Trophoblast cell (in vitro differentiated cells and primary cell): ENCODE data around the gene CCDC183.

Experiments used
- DNase-seq, 2 donors: peaks; one replicate each; pipeline ENCODE4 v3.0.0-alpha.2; 2016
- H2AFZ ChIP-seq: 2 replicates; pipeline ENCODE4 v1.6.1; 2013; ENCODE audit warnings: low read length, moderate library complexity, mild to moderate bottlenecking; ENCODE audit not compliant: insufficient read depth, poor library complexity
- H2AK5ac ChIP-seq: 2 replicates; pipeline ENCODE4 v1.6.1; 2013; ENCODE audit warnings: mild to moderate bottlenecking, low read length
- H2BK120ac ChIP-seq: 2 replicates; pipeline ENCODE4 v1.6.1; 2013; ENCODE audit warnings: low read length, mild to moderate bottlenecking, moderate library complexity; ENCODE audit not compliant: insufficient read depth, poor library complexity
- H2BK12ac ChIP-seq: 2 replicates; pipeline ENCODE4 v1.6.1; 2013; ENCODE audit warnings: mild to moderate bottlenecking, low read length, moderate library complexity
- H2BK5ac ChIP-seq: 2 replicates; pipeline ENCODE4 v1.6.1; 2013; ENCODE audit warnings: low read length, low read depth, moderate library complexity, mild to moderate bottlenecking; ENCODE audit not compliant: poor library complexity
- H3K14ac ChIP-seq: 2 replicates; pipeline ENCODE4 v1.6.1; 2013; ENCODE audit warnings: mild to moderate bottlenecking, low read length
- H3K18ac ChIP-seq: 2 replicates; pipeline ENCODE4 v1.6.1; 2013; ENCODE audit warnings: mild to moderate bottlenecking, low read length
- H3K23ac ChIP-seq: 2 replicates; pipeline ENCODE4 v1.6.1; 2013; ENCODE audit warnings: low read length
- H3K27ac ChIP-seq: 2 replicates; pipeline ENCODE4 v1.5.1; 2013; ENCODE audit warnings: low read depth, mild to moderate bottlenecking, inconsistent platforms, low read length, moderate library complexity
- H3K27me3 ChIP-seq: 2 replicates; pipeline ENCODE4 v1.6.1; 2013; ENCODE audit warnings: inconsistent platforms, mild to moderate bottlenecking, low read length, moderate library complexity; ENCODE audit not compliant: insufficient read depth
- H3K36me3 ChIP-seq, 2 experiments: 1 replicate in 1 of 2; 2 replicates in 1 of 2; pipeline ENCODE4 v1.6.1; 2013; ENCODE audit warnings: low read length in 2 of 2, mild to moderate bottlenecking in 2 of 2, moderate library complexity in 1 of 2; ENCODE audit not compliant: insufficient read depth in 2 of 2, control insufficient read depth in 1 of 2
- H3K4ac ChIP-seq: 2 replicates; pipeline ENCODE4 v1.6.1; 2013; ENCODE audit warnings: low read depth, mild to moderate bottlenecking, low read length, moderate library complexity
- H3K4me1 ChIP-seq, 2 experiments: 1 replicate in 1 of 2; 2 replicates in 1 of 2; pipeline ENCODE4 v1.6.1; 2013; ENCODE audit warnings: low read length in 2 of 2, mild to moderate bottlenecking in 2 of 2, moderate library complexity in 1 of 2; ENCODE audit not compliant: insufficient read depth in 2 of 2, control insufficient read depth in 1 of 2
- H3K4me2 ChIP-seq: 2 replicates; pipeline ENCODE4 v1.6.1; 2013; ENCODE audit warnings: inconsistent platforms, mild to moderate bottlenecking, low read length, moderate library complexity
- H3K4me3 ChIP-seq: 2 replicates; pipeline ENCODE4 v1.5.1; 2013; ENCODE audit warnings: mild to moderate bottlenecking, low read depth, low read length, inconsistent platforms
- H3K79me1 ChIP-seq: one replicate; pipeline ENCODE4 v1.6.1; 2013; ENCODE audit warnings: low read length
- H3K79me2 ChIP-seq: 2 replicates; pipeline ENCODE4 v1.6.1; 2013; ENCODE audit warnings: low read length, mild to moderate bottlenecking; ENCODE audit not compliant: control insufficient read depth, insufficient read depth, poor library complexity
- H3K9ac ChIP-seq: 2 replicates; pipeline ENCODE4 v1.6.1; 2013; ENCODE audit warnings: mild to moderate bottlenecking, low read length
- H3K9me3 ChIP-seq: 2 replicates; pipeline ENCODE4 v1.6.1; 2013; ENCODE audit warnings: low read depth, mild to moderate bottlenecking, control low read depth, inconsistent platforms, low read length; ENCODE audit not compliant: insufficient read depth
- H4K12ac ChIP-seq: 2 replicates; pipeline ENCODE4 v1.6.1; 2013; ENCODE audit warnings: low read depth, mild to moderate bottlenecking, low read length, moderate library complexity
- H4K8ac ChIP-seq: 2 replicates; pipeline ENCODE4 v1.6.1; 2013; ENCODE audit warnings: low read depth, mild to moderate bottlenecking, low read length, moderate library complexity
- H4K91ac ChIP-seq: one replicate; pipeline ENCODE4 v1.6.1; 2013; ENCODE audit warnings: low read depth, mild to moderate bottlenecking, low read length, moderate library complexity
- WGBS: extraction: QIAGEN DNeasy Blood & Tissue Kit; methylation state at CpG from one replicate; pipeline ENCODE4 v1.1.7; 2013; ENCODE audit warnings: missing lambda C conversion rate; ENCODE audit not compliant: insufficient read length, insufficient coverage; ENCODE audit errors: extremely low coverage; 5-methylcytosine and 5-hydroxymethylcytosine counted together

CCDC183 gene

DNA sequence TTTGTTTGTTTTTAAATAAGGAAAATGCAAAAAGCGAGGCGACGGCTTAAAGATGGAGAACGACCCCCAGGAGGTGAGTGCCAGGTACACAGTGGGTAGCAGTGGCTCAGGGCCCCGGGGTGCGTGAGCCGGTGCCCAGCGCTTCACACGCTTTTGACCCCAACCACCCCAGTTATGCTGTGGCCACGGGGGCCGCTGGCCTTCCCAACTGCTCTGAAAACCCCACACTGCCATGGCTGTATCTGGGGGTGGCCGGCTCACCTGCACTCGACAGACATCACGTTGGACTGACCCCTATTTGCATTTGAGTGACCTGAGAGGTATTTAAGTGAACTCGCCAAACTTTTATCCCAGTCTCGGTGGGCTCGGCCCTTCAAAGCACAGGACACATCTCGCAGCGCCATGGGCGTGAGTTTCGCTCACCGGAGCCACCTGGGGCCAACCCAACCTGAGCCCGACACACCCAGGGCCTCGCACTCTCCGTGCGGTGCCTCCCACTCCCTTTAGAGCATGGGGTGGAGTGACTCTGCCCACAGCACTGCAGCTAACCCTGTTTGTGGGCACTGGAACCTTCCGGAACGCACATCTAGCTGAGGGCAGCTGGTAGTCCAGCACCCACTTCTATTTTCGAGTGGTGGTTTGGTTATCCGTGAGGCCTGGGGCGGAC is 32.5 kb downstream of the CCDC183 start:
- Histone ChIP-seq H3K27me3 (no peaks in the 10 kb centered on the region), H4K91ac (no peak overlapping the region), H3K18ac (no peak overlapping the region), H3K79me2 (no peaks in the 10 kb centered on the region), H2BK12ac (no peak overlapping the region), H4K12ac (no peak overlapping the region), H3K4me3 (no peak overlapping the region), H4K8ac (no peak overlapping the region), H3K4ac (no peak overlapping the region), H3K4me1 (no peaks in the 10 kb centered on the region), H3K27ac (no peak overlapping the region), H3K23ac (no peak overlapping the region), H3K36me3 (peaks cover 89 to 90% of the 10 kb centered on the region in 2 experiments), H2AK5ac (no peak overlapping the region), H2BK120ac (no peak overlapping the region), H3K14ac (no peak overlapping the region), H2AFZ (no peak overlapping the region), H3K4me2 (no peak overlapping the region), H3K9ac (no peak overlapping the region), H3K79me1 (no peaks in the 10 kb centered on the region), H2BK5ac (no peak overlapping the region), H3K9me3 (no peaks in the 10 kb centered on the region)
- WGBS = no CpG with 5 or more reads among the region's 31 CpGs
- no peak for DNase-seq

DNA sequence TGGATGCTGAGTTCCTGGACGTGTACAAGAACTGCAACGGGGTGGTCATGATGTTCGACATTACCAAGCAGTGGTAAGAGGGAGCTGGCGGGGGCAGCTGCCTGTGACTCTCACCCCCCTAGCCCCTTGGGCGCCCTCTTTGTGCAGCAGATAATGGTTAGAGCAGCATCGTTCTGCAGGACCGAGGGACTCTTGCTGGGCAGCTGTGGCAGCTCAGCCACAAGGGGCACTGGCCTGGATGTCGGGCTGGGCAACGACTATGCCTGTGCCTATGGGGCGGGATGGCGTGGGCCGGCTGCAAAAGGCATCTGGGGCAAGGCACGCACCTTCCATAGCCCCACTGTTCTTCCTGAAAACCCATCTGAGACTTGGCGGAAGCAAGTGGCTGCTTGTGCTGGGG is 33.3 kb downstream of the CCDC183 start:
- no peaks in the 10 kb centered on the region for H3K9me3 ChIP-seq
- no peak overlapping the region for H3K4me3 ChIP-seq
- H4K8ac ChIP-seq = no peak overlapping the region
- no peaks in the 10 kb centered on the region for H3K4me1 ChIP-seq
- no peak overlapping the region for H2AFZ ChIP-seq
- H3K9ac ChIP-seq = no peak overlapping the region
- H3K27me3 ChIP-seq = no peaks in the 10 kb centered on the region
- H4K12ac ChIP-seq = no peak overlapping the region
- H2AK5ac ChIP-seq = no peak overlapping the region
- no peak overlapping the region for H4K91ac ChIP-seq
- H2BK12ac ChIP-seq = no peak overlapping the region
- H3K14ac ChIP-seq = no peak overlapping the region
- DNase-seq = no peak
- no peak overlapping the region for H3K23ac ChIP-seq
- no CpG with 5 or more reads among the region's 14 CpGs for WGBS
- H3K27ac ChIP-seq = no peak overlapping the region
- no peak overlapping the region for H2BK5ac ChIP-seq
- H3K36me3 ChIP-seq = peaks cover 87 to 88% of the 10 kb centered on the region in 2 experiments
- no peaks in the 10 kb centered on the region for H3K79me2 ChIP-seq
- H3K79me1 ChIP-seq = no peaks in the 10 kb centered on the region
- H3K4me2 ChIP-seq = no peak overlapping the region
- H3K4ac ChIP-seq = no peak overlapping the region
- H2BK120ac ChIP-seq = no peak overlapping the region
- no peak overlapping the region for H3K18ac ChIP-seq

DNA sequence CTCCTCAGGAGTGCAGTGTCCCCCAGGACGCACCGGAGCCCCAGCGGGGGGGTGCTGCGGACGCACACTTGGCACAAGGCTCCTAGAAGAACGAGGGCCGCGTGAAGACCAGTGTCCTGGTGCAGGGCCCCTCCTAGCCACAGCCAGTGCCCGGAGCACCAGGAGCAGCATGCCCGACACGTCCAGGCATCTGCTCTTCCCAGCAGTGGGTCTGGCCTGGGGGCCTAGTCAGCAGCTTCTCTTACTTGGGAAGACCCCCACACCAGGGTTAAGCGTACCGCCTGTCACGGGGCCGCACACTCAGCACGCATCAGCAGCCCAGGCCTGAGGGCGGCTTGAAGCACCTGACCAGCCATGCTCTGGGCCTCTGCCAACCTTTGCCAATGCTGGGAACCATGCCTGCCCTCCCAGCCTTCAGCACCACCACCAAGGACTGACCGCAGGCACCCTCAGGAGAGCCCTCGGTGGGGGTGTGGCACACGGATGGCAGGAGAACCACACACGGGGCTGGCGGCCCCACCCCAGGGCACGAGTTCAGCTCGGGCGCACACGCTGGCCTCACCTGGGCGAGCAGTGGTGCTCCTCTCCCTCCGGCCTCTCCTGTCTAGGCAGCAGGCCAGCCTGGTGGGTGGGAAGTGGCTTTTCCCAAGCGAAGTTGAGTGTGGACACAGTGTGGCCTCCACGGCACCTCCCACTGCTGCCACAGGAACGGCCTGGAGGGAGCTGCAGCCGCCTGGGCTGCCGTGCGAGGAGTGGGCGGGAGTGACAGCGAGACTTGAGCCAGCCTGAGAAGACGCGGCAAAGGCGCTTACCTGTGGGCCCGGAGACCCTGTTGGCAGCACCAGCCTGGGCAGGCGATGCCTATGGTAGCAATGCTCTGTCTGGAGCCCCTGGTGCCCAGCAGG is 34.1 kb downstream of the CCDC183 start:
- H2AK5ac ChIP-seq = no peak overlapping the region
- H3K4me2 ChIP-seq = no peak overlapping the region
- no peaks in the 10 kb centered on the region for H3K4me1 ChIP-seq
- no peak for DNase-seq
- no peak overlapping the region for H2BK5ac ChIP-seq
- no peak overlapping the region for H3K14ac ChIP-seq
- no peak overlapping the region for H4K12ac ChIP-seq
- no CpG with 5 or more reads among the region's 41 CpGs for WGBS
- H4K8ac ChIP-seq = no peak overlapping the region
- no peaks in the 10 kb centered on the region for H3K9me3 ChIP-seq
- no peak overlapping the region for H3K27ac ChIP-seq
- H3K9ac ChIP-seq = no peak overlapping the region
- no peak overlapping the region for H4K91ac ChIP-seq
- H3K36me3 ChIP-seq = peaks cover 82 to 84% of the 10 kb centered on the region in 2 experiments
- H3K4me3 ChIP-seq = no peak overlapping the region
- no peaks in the 10 kb centered on the region for H3K79me1 ChIP-seq
- H2AFZ ChIP-seq = no peak overlapping the region
- no peak overlapping the region for H3K23ac ChIP-seq
- H2BK12ac ChIP-seq = no peak overlapping the region
- no peaks in the 10 kb centered on the region for H3K27me3 ChIP-seq
- H3K4ac ChIP-seq = no peak overlapping the region
- no peaks in the 10 kb centered on the region for H3K79me2 ChIP-seq
- no peak overlapping the region for H3K18ac ChIP-seq
- no peak overlapping the region for H2BK120ac ChIP-seq

DNA sequence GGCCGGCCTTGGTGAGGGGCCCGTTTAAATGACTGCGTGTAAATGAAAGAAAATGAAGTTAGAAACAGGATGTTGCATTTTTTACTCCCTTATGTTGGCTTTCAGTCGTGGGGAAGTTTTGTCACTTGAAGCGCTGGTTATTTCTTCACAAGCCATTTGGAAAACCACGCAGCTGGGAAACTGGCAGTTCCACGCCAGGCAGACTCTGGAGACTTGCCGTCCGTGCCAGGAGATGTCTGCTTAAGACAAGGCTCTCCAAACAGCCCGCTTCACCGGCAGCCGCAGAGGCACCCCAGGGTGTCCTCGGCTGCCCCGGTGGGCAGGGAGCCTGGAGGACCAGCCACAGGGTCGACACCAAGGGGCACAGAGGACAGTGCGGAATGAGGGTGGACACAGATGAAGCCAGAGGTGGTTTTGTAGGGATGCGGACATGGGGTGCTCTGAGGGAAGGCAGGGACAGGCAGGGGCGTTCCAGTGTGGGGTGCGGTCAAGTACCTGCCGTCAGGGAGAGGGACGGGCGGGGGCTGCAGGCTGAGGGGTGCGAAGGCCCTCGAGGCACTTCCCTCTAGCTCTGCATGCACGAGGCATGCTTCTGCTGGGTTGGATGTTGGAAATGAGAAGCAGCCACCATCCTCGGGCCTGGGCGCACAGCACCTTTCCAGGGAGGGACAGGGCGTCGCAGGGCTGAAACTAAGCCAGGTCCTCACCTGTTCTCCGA is 35.0 kb downstream of the CCDC183 start:
- WGBS = no CpG with 5 or more reads among the region's 30 CpGs
- H2BK120ac ChIP-seq = no peak overlapping the region
- H3K36me3 ChIP-seq = peaks cover 82 to 85% of the 10 kb centered on the region in 2 experiments
- H3K27me3 ChIP-seq = no peaks in the 10 kb centered on the region
- no peak overlapping the region for H4K12ac ChIP-seq
- H3K14ac ChIP-seq = no peak overlapping the region
- no peak overlapping the region for H3K4me3 ChIP-seq
- H3K9ac ChIP-seq = no peak overlapping the region
- H4K8ac ChIP-seq = no peak overlapping the region
- H4K91ac ChIP-seq = no peak overlapping the region
- no peak overlapping the region for H2BK5ac ChIP-seq
- no peak for DNase-seq
- no peak overlapping the region for H3K23ac ChIP-seq
- H3K18ac ChIP-seq = no peak overlapping the region
- no peak overlapping the region for H2AK5ac ChIP-seq
- no peak overlapping the region for H3K4ac ChIP-seq
- H3K79me1 ChIP-seq = no peaks in the 10 kb centered on the region
- H2AFZ ChIP-seq = no peak overlapping the region
- no peaks in the 10 kb centered on the region for H3K4me1 ChIP-seq
- H3K27ac ChIP-seq = no peak overlapping the region
- no peak overlapping the region for H3K4me2 ChIP-seq
- H3K9me3 ChIP-seq = no peaks in the 10 kb centered on the region
- H2BK12ac ChIP-seq = no peak overlapping the region
- H3K79me2 ChIP-seq = no peaks in the 10 kb centered on the region
